HG03175 (cell line): ENCODE results near the gene WNT9A.

Experiments used
- ATAC-seq: cut with Tn5 transposase; IDR thresholded peaks from one replicate; pipeline ENCODE4 v1.9.1; 2021; ENCODE audit warnings: mild to moderate bottlenecking, moderate library complexity; ENCODE audit not compliant: unreplicated experiment

Gene WNT9A

GRCh38 chr1:227900571-227901051 lies 47.1 kb downstream of the WNT9A start:
- no peak for ATAC-seq

- ATAC-seq = no peak
These were observed 47.8 kb downstream of the WNT9A start for GRCh38 chr1:227899820-227900449.

- ATAC-seq = no peak
These were observed 48.5 kb downstream of the WNT9A start for GRCh38 chr1:227899141-227899819.

- no peak for ATAC-seq
These were observed 49.1 kb downstream of the WNT9A start for GRCh38 chr1:227898502-227899140.

- ATAC-seq = no peak
These were observed 49.9 kb downstream of the WNT9A start for GRCh38 chr1:227897704-227898438.

- ATAC-seq = no peak
These were observed 50.7 kb downstream of the WNT9A start for GRCh38 chr1:227896710-227897655.

- ATAC-seq = no peak
These were observed 51.7 kb downstream of the WNT9A start for GRCh38 chr1:227895828-227896685.

- no peak for ATAC-seq
These were observed 52.8 kb downstream of the WNT9A start for GRCh38 chr1:227894831-227895451.

- no peak for ATAC-seq
These were observed 53.6 kb downstream of the WNT9A start for GRCh38 chr1:227893949-227894721.

GRCh38 chr1:227893300-227893948 lies 54.3 kb downstream of the WNT9A start:
- ATAC-seq = no peak

GRCh38 chr1:227892489-227893299 lies 55.0 kb downstream of the WNT9A start:
- no peak for ATAC-seq

- ATAC-seq = no peak
These were observed 55.7 kb downstream of the WNT9A start for GRCh38 chr1:227891955-227892488.

- ATAC-seq = no peak
These were observed 56.3 kb downstream of the WNT9A start for GRCh38 chr1:227891223-227891954.

GRCh38 chr1:227890451-227891222 lies 57.1 kb downstream of the WNT9A start:
- ATAC-seq = no peak

- no peak for ATAC-seq
These were observed 57.8 kb downstream of the WNT9A start for GRCh38 chr1:227889863-227890405.
